Right lobe of liver (tissue), 4 donors: Measurements from ENCODE around the gene SH3GL1.

ENCODE experiments used
- CTCF ChIP-seq, 4 donors: fragments of 200-600 bp in 3 of 4; fragments of 450-650 bp in 1 of 4; IDR thresholded peaks; one replicate each; pipeline versions ENCODE4 v1.5.1 to v1.8.0; 2016 to 2022; ENCODE audit warnings: antibody characterized with exemption in 4 of 4, mild to moderate bottlenecking in 2 of 4
- POLR2A ChIP-seq: fragments of 450-650 bp; IDR thresholded peaks from one replicate; pipeline ENCODE4 v1.6.1; 2017; ENCODE audit warnings: antibody characterized with exemption, mild to moderate bottlenecking
- donor health status: DM: no; HTN: no; CAD: no.
- donor health status: DM: no; HTN: no; CAD: no.
- donor health status: DM: no; HTN: yes; CAD: no.

- TF ChIP-seq CTCF (IDR thresholded peaks at IDR 0.05) (no peak), POLR2A (no peak)
These were observed 26.5 kb downstream of the SH3GL1 start for GRCh38 chr19:4373601-4374497.
